ENCODE data around the gene OPN4.

DNA sequence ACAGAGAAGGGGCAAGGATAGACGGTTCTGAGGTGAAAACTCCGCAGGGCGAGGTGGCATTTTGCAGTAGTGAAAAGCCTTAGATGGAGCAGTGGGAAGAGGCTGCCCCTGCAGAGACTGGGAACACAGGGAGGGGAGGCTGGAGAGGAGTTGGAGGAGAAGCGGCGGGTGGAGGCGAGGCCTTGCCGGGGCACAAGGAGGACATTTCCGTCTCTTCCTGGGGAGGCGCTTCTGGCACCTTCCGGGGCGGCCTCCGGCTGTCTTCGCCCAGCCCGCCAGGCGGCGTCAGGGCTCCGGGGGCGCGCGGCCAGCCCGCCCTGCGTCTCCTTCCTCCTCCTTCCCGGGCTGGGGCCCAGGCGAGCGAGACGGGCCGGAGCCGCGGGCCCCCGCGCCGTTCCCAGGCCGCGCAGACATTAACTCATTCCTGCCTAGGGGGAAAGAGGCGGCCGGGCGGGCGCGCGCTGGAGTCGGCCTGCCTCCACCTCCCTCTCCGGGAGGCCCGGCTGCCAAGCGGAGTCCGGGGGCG is 56.7 kb downstream of the OPN4 start:
- TF ChIP-seq, protein P1, sequence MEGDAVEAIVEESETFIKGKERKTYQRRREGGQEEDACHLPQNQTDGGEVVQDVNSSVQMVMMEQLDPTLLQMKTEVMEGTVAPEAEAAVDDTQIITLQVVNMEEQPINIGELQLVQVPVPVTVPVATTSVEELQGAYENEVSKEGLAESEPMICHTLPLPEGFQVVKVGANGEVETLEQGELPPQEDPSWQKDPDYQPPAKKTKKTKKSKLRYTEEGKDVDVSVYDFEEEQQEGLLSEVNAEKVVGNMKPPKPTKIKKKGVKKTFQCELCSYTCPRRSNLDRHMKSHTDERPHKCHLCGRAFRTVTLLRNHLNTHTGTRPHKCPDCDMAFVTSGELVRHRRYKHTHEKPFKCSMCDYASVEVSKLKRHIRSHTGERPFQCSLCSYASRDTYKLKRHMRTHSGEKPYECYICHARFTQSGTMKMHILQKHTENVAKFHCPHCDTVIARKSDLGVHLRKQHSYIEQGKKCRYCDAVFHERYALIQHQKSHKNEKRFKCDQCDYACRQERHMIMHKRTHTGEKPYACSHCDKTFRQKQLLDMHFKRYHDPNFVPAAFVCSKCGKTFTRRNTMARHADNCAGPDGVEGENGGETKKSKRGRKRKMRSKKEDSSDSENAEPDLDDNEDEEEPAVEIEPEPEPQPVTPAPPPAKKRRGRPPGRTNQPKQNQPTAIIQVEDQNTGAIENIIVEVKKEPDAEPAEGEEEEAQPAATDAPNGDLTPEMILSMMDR (IDR thresholded peaks at IDR 0.05; ENCODE audit: poor library complexity) = peak; percentile 81
- TF ChIP-seq EZH2 (IDR thresholded peaks at IDR 0.05; ENCODE audit: borderline replicate concordance) (no peak), EZH2phosphoT487 (IDR thresholded peaks at IDR 0.05; ENCODE audit: low read depth, severe bottlenecking, unreplicated experiment) (no peak)
